ENCODE data around the gene B4GALT2.
A peak's percentile ranks its signal among the peaks of the same experiment; 100 is the strongest.

The B4GALT2 gene

DNA sequence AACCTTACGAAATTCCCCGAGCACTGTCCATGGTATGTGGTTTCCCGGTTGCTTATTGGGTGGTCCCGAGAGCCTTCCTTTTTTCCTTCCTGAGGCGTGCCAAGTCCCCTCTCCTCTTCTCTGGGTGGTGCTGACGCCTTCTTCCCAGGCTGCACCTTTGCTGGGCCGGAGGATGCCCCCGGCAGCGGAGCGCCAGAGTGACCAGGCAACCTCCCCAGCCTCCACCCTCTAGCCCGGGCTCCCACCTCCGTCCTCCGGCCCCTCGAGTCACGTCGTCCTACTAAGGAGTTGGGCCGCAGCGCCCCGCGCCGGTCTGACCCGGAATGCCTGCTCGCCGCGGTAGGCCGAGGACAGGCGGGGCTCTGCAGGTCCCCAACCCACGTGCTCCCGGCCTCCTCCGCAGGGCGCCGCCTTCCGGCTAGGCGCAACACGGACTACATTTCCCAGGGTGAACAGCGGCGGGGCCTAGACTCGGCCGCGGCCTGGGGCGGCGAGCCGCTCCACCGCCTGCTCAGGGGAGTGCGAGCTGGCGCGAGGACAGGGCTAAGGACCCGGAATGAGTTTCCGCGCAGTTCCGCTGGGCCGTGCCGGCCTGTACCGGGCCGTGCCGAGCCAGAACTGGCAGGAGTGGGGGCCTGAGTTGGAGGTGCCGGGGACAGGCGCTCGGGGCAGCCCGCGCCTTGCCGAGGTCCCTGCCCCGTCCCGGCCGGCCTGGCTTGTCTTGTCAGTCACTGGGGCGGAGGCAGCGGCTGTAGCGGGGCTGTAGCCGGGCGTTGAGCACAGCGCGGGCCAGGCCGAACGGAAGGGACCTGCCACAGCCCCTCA, 32.6 kb upstream of the B4GALT2 start, which contains the start of gene IPO13:
Gene IPO13, plus strand, starts transcription at position 715 of the 825 bp plus-strand sequence. CDS start 651 bp downstream, outside the sequence.
- DNase-seq = peak; percentile 99

DNA sequence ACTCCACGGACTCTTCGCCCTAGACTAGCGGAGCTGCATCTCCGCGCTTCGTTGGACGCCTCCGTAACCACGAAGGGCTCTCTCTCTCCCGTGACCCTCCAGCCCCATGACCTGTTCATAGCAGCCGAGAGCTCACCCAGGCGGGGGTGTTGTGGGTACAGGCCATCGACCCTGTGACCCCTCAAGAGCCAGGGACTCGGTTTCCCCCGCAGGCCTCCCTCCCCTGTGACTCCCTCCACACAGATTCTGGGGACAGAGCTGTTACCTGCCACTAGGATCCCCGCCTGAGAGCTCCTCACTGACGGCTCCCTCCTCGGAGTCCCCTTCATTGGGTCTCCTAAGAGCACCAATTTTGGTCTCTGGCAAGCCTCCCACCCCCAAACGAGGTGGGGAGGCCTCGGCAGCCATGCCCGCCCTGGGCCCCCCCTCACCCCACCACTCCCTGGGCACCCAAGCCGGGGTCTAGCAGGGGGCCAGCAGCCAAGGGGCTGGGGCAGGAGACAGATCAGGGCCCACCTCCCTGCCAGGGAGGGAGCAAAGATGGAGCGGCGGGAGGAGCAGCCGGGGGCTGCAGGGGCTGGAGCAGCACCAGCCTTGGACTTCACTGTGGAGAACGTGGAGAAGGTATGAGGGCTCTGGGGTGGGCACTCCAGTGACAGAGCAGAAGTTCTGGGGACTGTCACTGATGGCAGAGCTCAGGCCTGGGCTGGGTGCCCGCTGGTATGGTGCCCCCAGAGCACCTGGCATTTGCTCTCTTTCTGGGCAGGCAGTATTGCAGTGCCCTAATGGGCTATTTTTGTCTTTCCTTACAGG, 31.7 kb upstream of the B4GALT2 start:
- no peak for DNase-seq

GRCh38 chr1:43947874-43948437, 31.1 kb upstream of the B4GALT2 start:
- DNase-seq = no peak

DNA sequence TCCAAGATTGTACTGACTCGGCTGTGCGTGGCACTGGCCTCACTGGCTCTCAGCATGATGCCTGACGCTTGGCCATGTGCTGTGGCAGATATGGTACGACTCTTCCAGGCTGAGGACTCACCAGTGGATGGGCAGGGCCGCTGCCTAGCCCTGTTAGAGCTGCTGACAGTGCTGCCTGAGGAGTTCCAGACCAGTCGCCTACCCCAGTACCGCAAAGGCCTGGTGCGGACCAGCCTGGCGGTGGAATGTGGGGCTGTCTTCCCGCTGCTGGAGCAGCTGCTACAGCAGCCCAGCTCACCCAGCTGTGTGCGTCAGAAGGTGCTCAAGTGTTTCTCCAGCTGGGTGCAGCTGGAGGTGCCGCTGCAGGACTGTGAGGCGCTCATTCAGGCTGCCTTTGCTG, 29.3 kb upstream of the B4GALT2 start:
- no peak for DNase-seq

DNA sequence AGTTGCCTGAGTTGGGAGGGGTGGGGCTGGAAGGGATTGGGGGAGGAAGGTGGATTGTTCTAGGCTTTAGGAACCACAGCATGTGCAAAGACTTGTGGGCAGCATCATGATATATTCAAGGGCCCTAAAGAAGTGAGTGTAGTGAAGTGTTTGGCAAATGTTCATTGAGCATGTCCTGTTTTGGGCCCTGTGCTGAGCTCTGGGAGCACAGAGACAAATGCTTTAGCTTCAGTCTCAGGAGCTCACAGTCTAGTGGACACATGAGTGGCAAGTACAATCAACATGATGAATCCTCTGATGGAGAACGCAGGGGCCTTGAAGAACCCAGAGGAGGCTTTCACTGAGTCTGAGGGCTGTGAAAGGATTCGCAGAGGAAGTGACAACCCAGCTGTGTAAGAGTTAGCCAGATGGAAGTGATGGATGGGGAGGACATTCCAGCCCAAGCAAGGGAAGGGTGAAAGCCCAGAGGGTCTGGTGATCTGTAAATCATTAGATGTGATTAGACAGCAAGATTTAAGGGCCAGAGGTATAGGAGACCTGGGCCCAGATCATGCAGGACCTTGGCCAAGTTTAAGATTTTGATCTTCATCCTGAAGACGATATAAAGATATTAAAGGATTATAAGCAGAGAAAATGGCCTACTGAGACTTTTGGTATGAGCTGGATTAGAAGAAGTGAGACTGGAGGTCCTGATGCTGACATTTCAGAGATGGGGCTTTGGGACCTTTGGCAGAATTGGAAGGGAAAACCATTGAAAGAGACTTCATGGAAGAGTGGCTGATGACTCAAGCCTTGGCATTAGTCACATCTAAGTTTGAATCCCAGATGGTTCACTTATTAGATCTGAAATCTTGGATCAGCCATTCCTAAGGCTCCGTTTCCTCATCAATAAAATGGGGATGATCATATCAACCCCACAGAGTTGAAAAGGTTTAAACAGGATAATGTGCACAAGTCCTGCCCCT, 27.7 kb upstream of the B4GALT2 start:
- DNase-seq = no peak

DNA sequence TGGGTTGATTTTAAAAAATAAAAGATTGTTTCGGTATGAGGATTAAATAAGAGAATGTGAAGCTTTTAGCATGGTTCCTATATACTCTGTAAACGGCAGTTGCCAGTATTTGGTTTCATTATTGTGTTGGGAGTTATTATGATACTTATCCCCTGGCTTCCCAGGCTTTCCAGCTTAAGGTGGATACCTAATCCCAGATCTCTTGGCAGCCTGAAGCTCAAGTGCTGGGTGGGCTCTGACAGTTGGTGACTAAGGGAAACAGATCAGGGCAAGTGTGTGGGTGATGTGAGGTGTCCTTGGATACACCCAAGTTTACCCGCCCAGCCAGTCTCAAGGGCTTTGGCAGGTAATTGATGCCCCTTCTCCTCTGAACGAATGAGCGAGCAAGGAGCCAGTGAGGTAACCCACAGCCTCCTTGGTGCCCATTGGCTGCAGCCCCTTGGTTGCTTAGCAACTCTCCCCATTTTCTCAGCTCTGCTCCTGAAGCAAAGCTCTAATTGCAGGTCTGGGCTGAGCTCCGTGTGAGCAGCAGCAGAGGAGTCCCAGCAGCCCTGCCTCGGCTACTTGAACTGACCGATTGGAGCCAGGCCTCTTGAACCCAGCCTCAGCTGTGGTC, 26.2 kb upstream of the B4GALT2 start:
- no peak for DNase-seq

DNA sequence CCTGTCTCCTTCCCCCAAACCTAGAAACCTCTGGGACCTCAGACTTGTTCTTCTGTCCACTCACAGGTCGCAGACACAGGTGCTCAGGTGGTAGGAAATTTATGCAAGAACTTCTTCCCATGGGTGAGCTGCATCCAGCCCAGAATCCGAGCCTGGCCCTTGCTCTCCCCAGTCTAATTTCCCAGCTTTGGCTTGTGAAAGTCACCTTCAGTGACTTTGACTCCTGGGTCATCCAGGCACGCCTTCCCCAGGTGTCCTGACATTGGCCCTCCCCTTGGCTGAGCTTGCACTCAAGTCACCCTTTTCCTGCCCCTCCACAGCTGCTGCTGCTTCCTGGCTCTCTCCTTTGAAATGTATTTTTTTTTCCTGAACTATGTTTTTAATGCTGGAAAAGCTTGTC, 25.6 kb upstream of the B4GALT2 start:
- no peak for DNase-seq

- DNase-seq = no peak
Observed at GRCh38 chr1:43954036-43954435, 25.0 kb upstream of the B4GALT2 start.

GRCh38 chr1:43956234-43956633, 22.8 kb upstream of the B4GALT2 start:
- DNase-seq = no peak

DNA sequence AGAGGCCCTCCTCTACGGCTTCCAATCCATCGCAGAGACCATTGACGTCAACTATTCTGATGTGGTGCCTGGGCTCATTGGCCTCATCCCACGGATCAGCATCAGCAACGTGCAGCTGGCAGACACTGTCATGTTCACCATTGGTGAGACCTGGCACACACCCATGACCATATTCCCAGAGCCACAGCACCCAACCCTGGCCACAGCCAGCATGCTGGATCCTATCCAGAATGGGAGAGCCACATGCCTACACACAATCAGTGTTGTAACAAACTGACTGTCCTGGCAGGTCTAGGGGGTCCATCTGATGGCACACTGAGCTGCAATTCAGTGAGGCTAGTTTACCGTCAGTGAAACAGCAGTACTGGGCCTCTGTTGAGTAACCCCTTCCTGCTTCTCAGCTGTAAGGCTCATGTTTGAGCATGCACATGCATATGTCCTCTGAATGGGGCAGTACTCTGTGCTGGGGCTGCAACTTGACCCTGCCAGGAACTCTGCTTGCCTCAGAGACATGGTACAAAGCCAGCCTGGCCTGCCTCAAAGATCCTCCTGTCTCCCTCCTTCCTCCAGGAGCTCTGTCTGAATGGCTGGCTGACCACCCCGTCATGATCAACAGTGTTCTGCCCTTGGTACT, 21.5 kb upstream of the B4GALT2 start:
- no peak for DNase-seq

- DNase-seq = peak; percentile 63
Observed at GRCh38 chr1:43958351-43959255, 20.4 kb upstream of the B4GALT2 start.

DNA sequence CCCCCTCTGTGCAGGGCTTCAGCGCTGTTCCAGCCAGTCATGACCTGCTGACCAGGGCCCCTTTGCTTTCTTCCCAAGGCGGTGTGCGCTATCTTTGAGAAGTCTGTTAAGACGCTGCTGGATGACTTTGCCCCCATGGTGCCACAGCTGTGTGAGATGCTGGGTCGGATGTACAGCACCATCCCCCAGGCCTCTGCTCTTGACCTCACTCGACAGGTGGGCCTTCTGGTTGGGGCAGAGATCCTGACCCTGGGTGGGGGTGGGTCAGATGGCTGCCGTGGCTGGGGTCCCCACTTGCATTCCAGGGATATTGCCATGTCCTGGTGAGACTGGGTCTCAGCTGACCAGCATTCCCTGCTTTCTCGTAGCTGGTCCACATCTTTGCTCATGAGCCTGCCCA, 18.2 kb upstream of the B4GALT2 start:
- DNase-seq = no peak

- no peak for DNase-seq
Observed at GRCh38 chr1:43961692-43962091, 17.3 kb upstream of the B4GALT2 start.

- DNase-seq = no peak
Observed at GRCh38 chr1:43962324-43962723, 16.7 kb upstream of the B4GALT2 start.

- no peak for DNase-seq
Observed at GRCh38 chr1:43963006-43963405, 16.0 kb upstream of the B4GALT2 start.

DNA sequence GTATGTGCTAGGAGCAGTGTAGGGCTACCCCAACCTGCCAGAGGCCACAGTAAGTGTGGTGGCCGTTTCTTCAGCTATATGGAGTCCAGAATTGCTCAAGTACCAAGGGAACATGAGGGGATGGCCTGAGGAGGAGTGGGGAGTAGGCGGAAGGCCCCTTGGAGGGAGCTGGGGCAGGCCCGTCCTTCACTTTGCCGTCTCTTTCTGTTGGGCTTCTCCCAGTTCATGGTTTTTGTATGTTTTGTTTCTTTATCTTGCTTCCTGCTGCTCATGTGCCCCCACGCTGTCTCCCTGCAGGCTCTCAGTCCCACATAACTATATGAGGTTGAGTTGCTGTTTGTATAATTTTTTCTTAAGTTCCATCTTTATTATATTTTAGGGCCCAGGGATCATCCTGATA, 15.1 kb upstream of the B4GALT2 start:
- no peak for DNase-seq

- no peak for DNase-seq
Observed at GRCh38 chr1:43965316-43965715, 13.7 kb upstream of the B4GALT2 start.

- peak; percentile 73 for DNase-seq
Observed at GRCh38 chr1:43968348-43968948, 10.6 kb upstream of the B4GALT2 start.

- DNase-seq = no peak
Observed at GRCh38 chr1:43969416-43969745, 9.6 kb upstream of the B4GALT2 start.
